K562 (cell line): ENCODE results near the gene OSBPL3. TPM values are rescaled to one million over a fixed set of nuclear protein-coding genes. Genes with fewer than 3 reads are reported as not detected.

ENCODE experiments used
- ATAC-seq: fragments of 200-7000 bp; cut with Tn5 transposase; 3 replicates; pipeline ENCODE4 v1.9.1; 2020; ENCODE audit warnings: moderate library complexity
- BruUV-seq: library from RNA; stranded (reverse); fragments of 400-500 nt; replicated peaks from 2 replicates; lab custom pipeline; 2021; lab: Mats Ljungman, UMichigan
- CTCF ChIA-PET: fragments of 300-600 bp; formaldehyde crosslinking; extraction: SDS; loops from one replicate; lab custom pipeline; 2021; ENCODE audit warnings: low intra/inter-chr PET ratio; lab: Yijun Ruan, JAX
- POLR2A ChIA-PET: fragments of 300-600, 350-650 bp; sonication (Branson Sonifier 250); formaldehyde crosslinking; extraction: SDS; loops from one replicate; lab custom pipeline; 2021; ENCODE audit warnings: antibody characterized with exemption, inconsistent platforms; lab: Yijun Ruan, JAX
- DNase-seq, 4 experiments: peaks; one replicate each; pipeline versions ENCODE4 v3.0.0 to v3.0.0-alpha.2; 2011 to 2018; ENCODE audit warnings: low spot score in 3 of 4, mixed read lengths in 3 of 4; ENCODE audit errors: extremely low read depth in 1 of 4
- FAIRE-seq: peaks from 2 replicates; lab custom pipeline; 2011; peaks lifted over from hg19 to GRCh38; lab: Jason Lieb, UNC
- H2AFZ ChIP-seq: 2 replicates; pipeline ENCODE4 v1.6.0; 2011; ENCODE audit warnings: low read depth, low read length, control low read depth, inconsistent platforms
- H3K27ac ChIP-seq: fragments of 200-600 bp; 3 replicates; pipeline ENCODE4 v1.8.0; 2011; ENCODE audit warnings: low read depth, mild to moderate bottlenecking, control low read depth, inconsistent platforms, low read length, moderate library complexity, mixed read lengths; ENCODE audit errors: extremely low read depth
- H3K27me3 ChIP-seq, 2 experiments: fragments of 300-600 bp in 1 of 2; 2 replicates in 1 of 2; 3 replicates in 1 of 2; pipeline versions ENCODE4 v1.6.0 to v1.8.0; 2011; ENCODE audit warnings: inconsistent platforms in 2 of 2, low read length in 2 of 2, mild to moderate bottlenecking in 1 of 2, mixed read lengths in 1 of 2, moderate library complexity in 1 of 2; ENCODE audit not compliant: control insufficient read depth in 2 of 2, insufficient read depth in 2 of 2
- H3K36me3 ChIP-seq: fragments of 300-600 bp; 3 replicates; pipeline ENCODE4 v1.8.0; 2011; ENCODE audit warnings: mild to moderate bottlenecking, low read length, inconsistent platforms; ENCODE audit not compliant: control insufficient read depth, insufficient read depth
- H3K4me1 ChIP-seq, 2 experiments: fragments of 200-600 bp in 1 of 2; replicated peaks in 1 of 2; 2 replicates in 1 of 2; 3 replicates in 1 of 2; pipeline versions ENCODE4 v1.5.1 to v1.8.0; 2011; ENCODE audit warnings: inconsistent platforms in 2 of 2, low read length in 2 of 2, mild to moderate bottlenecking in 1 of 2, mixed read lengths in 1 of 2, moderate library complexity in 1 of 2; ENCODE audit not compliant: control insufficient read depth in 2 of 2, insufficient read depth in 2 of 2
- H3K4me2 ChIP-seq: 2 replicates; pipeline ENCODE4 v1.6.1; 2011; ENCODE audit warnings: low read length, control low read depth, inconsistent platforms, mixed read lengths; ENCODE audit not compliant: insufficient read depth
- H3K4me3 ChIP-seq: fragments of 200-600 bp; sonication (generic), shearing (Covaris generic); 2 replicates; pipeline ENCODE4 v1.5.1; 2016; ENCODE audit warnings: control low read depth, inconsistent platforms
- H3K79me2 ChIP-seq: fragments of 200-600 bp; 3 replicates; pipeline ENCODE4 v1.8.0; 2011; ENCODE audit warnings: low read length, inconsistent platforms; ENCODE audit not compliant: control insufficient read depth, insufficient read depth
- H3K9ac ChIP-seq, 2 experiments: 2 replicates each; pipeline versions ENCODE4 v1.6.0 to v1.6.1; 2011; ENCODE audit warnings: low read depth in 2 of 2, low read length in 2 of 2, control low read depth in 1 of 2, inconsistent platforms in 1 of 2, mild to moderate bottlenecking in 1 of 2, mixed read lengths in 1 of 2; ENCODE audit not compliant: insufficient read depth in 1 of 2
- H3K9me1 ChIP-seq: one replicate; pipeline ENCODE4 v1.6.0; 2011; ENCODE audit warnings: inconsistent platforms, mild to moderate bottlenecking, low read length, moderate library complexity; ENCODE audit not compliant: control insufficient read depth, insufficient read depth
- H3K9me3 ChIP-seq: replicated peaks from 2 replicates; pipeline ENCODE4 v1.5.1; 2011; ENCODE audit warnings: low read depth, low read length, inconsistent platforms; ENCODE audit not compliant: control insufficient read depth, insufficient read depth
- H4K20me1 ChIP-seq: replicated peaks from 2 replicates; pipeline ENCODE4 v1.6.1; 2011; ENCODE audit warnings: low read length, inconsistent platforms, mixed read lengths; ENCODE audit not compliant: control insufficient read depth, insufficient read depth
- ARID2 ChIP-seq: fragments of 450-650 bp; IDR thresholded peaks from 2 replicates; pipeline ENCODE4 v1.6.1; 2017; ENCODE audit warnings: antibody characterized with exemption, mild to moderate bottlenecking
- CAMTA2 ChIP-seq: fragments of 250-450 bp; sonication (Bioruptor Pico); conservative IDR thresholded peaks from 2 replicates; pipeline ENCODE4 v1.5.1; 2022
- EP300 ChIP-seq: IDR thresholded peaks from 2 replicates; pipeline ENCODE4 v1.6.1; 2012; ENCODE audit warnings: low read length, improper control_type of control experiment
- ETV6 ChIP-seq, 3 experiments: fragments of 150-350 bp in 1 of 3; sonication (generic) in 1 of 3; formaldehyde crosslinking in 1 of 3; IDR thresholded peaks; 2 replicates each; pipeline versions ENCODE4 v1.6.1 to v1.8.0; 2014 to 2022; ENCODE audit warnings: borderline replicate concordance in 2 of 3, low read depth in 2 of 3, antibody characterized with exemption in 1 of 3, low read length in 1 of 3, mild to moderate bottlenecking in 1 of 3, missing genetic modification reagents in 1 of 3
- FOS ChIP-seq: IDR thresholded peaks from 3 replicates; pipeline ENCODE4 v1.6.1; 2011; ENCODE audit not compliant: insufficient read length; ENCODE audit errors: extremely low read depth
- HDAC3 ChIP-seq: fragments of 450-650 bp; IDR thresholded peaks from 2 replicates; pipeline ENCODE4 v1.6.1; 2018; ENCODE audit warnings: borderline replicate concordance, mild to moderate bottlenecking, moderate library complexity; ENCODE audit not compliant: partially characterized antibody
- HLTF ChIP-seq: fragments of 450-650 bp; IDR thresholded peaks from 2 replicates; pipeline ENCODE4 v1.6.1; 2016
- HMG20A ChIP-seq: fragments of 450-650 bp; formaldehyde crosslinking; conservative IDR thresholded peaks from 2 replicates; pipeline ENCODE4 v1.4.0; 2020; ENCODE audit warnings: mild to moderate bottlenecking, mixed read lengths
- ILF3 ChIP-seq: fragments of 450-650 bp; IDR thresholded peaks from 2 replicates; pipeline ENCODE4 v1.6.1; 2018; ENCODE audit warnings: antibody characterized with exemption, mild to moderate bottlenecking, moderate library complexity, borderline replicate concordance
- NCOR1 ChIP-seq: fragments of 450-650 bp; IDR thresholded peaks from 2 replicates; pipeline ENCODE4 v1.6.1; 2016; ENCODE audit warnings: mild to moderate bottlenecking, moderate library complexity
- NKRF ChIP-seq: fragments of 450-650 bp; IDR thresholded peaks from 2 replicates; pipeline ENCODE4 v1.6.1; 2016; ENCODE audit warnings: borderline replicate concordance
- SMAD3 ChIP-seq: fragments of 450-650 bp; formaldehyde crosslinking; conservative IDR thresholded peaks from 2 replicates; pipeline ENCODE4 v1.4.0; 2020; ENCODE audit warnings: mild to moderate bottlenecking
- TCFL5 ChIP-seq: fragments of 250-450 bp; sonication (Bioruptor Pico); conservative IDR thresholded peaks from 2 replicates; pipeline ENCODE4 v1.6.1; 2021; ENCODE audit warnings: mild to moderate bottlenecking, moderate library complexity, matching md5 sums
- ZKSCAN8 ChIP-seq: fragments of 200-800 bp; sonication (Bioruptor generic); IDR thresholded peaks from 2 replicates; pipeline ENCODE4 v1.6.1; 2016; ENCODE audit warnings: missing genetic modification characterization, missing compliant biosample characterization
- ZNF780A ChIP-seq: fragments of 250-450 bp; sonication (Bioruptor Pico); IDR thresholded peaks from 2 replicates; pipeline ENCODE4 v1.5.0; 2021; ENCODE audit warnings: mild to moderate bottlenecking
- WGBS: fragments of 100-300 bp; shearing (Covaris generic); methylation state at CpG from one replicate; pipeline ENCODE4 v1.1.6; 2016; ENCODE audit warnings: low coverage, mixed read lengths; ENCODE audit not compliant: insufficient coverage; ENCODE audit errors: missing lambda C conversion rate; 5-methylcytosine and 5-hydroxymethylcytosine counted together
- in situ Hi-C: fragments of 300-500 bp; cut with MboI; formaldehyde crosslinking; loops from 4 replicates; pipeline ENCODE4 v1.15.0; 2018; ENCODE audit warnings: inconsistent platforms, mixed read lengths
- intact Hi-C: fragments of 100-400 bp; cut with micrococcal nuclease; formaldehyde crosslinking; loops from 2 replicates; pipeline ENCODE4 v1.14.2; 2022
- polyA plus RNA-seq, 8 experiments: library from polyadenylated mRNA; depleted of rRNA in 4 of 8; stranded (reverse) in 5 of 8; unstranded in 3 of 8; fragments of >200 nt; fragmentation: Nextera tagmentation in 2 of 8; fragmentation: Illumina TruSeq in 1 of 8; extraction: Ambion mirVana in 2 of 8; extraction: Trizol in 1 of 8; gene quantifications; 2 replicates each; pipeline versions ENCODE4 v1.2.1 to v1.2.3, GENCODE V29; 2011 to 2014; ENCODE audit warnings: inconsistent platforms in 1 of 8, missing spikeins in 1 of 8
- total RNA-seq, 7 experiments: library from RNA; depleted of rRNA in 6 of 7; stranded (reverse); fragments of >200 nt in 6 of 7; fragmentation: Illumina TruSeq in 2 of 7; extraction: Trizol in 2 of 7; gene quantifications; 2 replicates each; pipeline versions ENCODE4 v1.2.1 to v1.2.3, GENCODE V29; 2011 to 2021; ENCODE audit warnings: low replicate concordance in 1 of 7
- TF ChIP-seq, protein P1 (sequence below): fragments of 250-450 bp; sonication (Bioruptor Pico); IDR thresholded peaks from 2 replicates; pipeline ENCODE4 v1.9.0; 2021; ENCODE audit warnings: mild to moderate bottlenecking, inconsistent platforms

Gene OSBPL3
- total and polyA plus RNA-seq, 9 of the 15 experiments (the other 6 are each of a cell fraction or from before 2014, with no cell fraction given) = 4.8 to 37.2 (median 26.5) TPM

DNA sequence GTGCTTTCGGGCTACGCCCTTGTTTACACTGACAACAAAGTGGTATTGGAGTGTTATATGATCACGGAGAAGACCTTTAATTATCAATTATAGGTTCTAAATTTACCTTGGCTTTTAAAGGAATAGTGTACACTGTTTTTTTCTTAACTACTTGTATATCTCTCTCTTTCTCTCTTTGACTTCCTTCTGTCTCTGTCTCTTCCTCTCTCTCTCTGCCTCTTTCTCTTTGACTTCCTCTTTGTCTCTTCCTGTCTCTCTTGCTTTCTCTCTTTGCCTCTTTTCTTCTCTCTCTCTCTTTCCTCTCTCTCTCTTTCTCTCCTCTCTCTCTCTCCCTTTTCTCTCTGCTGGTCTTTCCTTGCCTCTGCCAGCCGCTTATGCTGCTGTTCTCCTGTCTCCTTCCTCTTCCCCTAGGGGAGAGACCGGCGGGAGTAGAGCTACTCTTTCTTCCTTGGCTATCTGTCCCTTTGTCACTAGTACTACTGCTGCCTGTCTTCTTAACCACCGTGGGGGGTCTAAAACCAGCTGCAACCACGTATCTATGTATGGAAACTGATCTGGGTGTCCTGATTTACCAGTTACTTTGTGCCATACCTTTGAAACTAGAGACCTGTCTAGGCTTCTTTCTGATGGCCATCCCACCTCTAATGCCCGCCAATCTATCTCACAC lies 185.9 kb downstream of the OSBPL3 start:
- 29% methylated on average over 6 of the region's 9 CpGs for WGBS
- intact Hi-C loops = loop anchor here (10.0 kb wide), 1 partner anchor 69 kb away; no protein-coding TSS in a partner anchor
- H3K9ac ChIP-seq = peak overlapping the region in 1 of 2 experiments; percentile 46; a peak in 2 of 4 replicates
- CTCF ChIA-PET = no interaction called here
- no peaks in the 10 kb centered on the region for H3K27me3 ChIP-seq
- FAIRE-seq = no peak
- H3K4me1 ChIP-seq = peaks cover 7 to 20% of the 10 kb centered on the region in 2 experiments; a peak in 4 of 5 replicates
- peaks cover 28% of the 10 kb centered on the region; the same call in 1 of the 3 replicates for H3K79me2 ChIP-seq
- H3K9me1 ChIP-seq = no peaks in the 10 kb centered on the region
- in situ Hi-C loops = no loop called here
- POLR2A ChIA-PET = interaction anchor here (1.0 kb wide), 1 partner anchor 317 kb away, joined by 3 read pairs; no protein-coding TSS in a partner anchor
- no peaks in the 10 kb centered on the region for H4K20me1 ChIP-seq
- peak; percentile 80 for ATAC-seq
- peak overlapping the region; percentile 22; the same call in 2 of the 3 replicates for H3K27ac ChIP-seq
- H3K4me3 ChIP-seq = peak overlapping the region; percentile 35
- DNase-seq = peak in 1 of 4 experiments; percentile 25
- peaks cover 4% of the 10 kb centered on the region for H3K9me3 ChIP-seq
- H3K36me3 ChIP-seq = peaks cover 10% of the 10 kb centered on the region; the same call in 2 of the 3 replicates
- peak overlapping the region; percentile 70 for H3K4me2 ChIP-seq
- peak overlapping the region; percentile 60 for H2AFZ ChIP-seq
- BruUV-seq = TSS peak; percentile 29
- TF ChIP-seq ILF3 (no peak), NCOR1 (peak; percentile 41; the same call in 1 of the 2 replicates), TCFL5 (no peak), ZKSCAN8 (CRISPR knock-in tag) (no peak), ETV6 (IDR thresholded peaks at IDR 0.05; ENCODE audit: borderline replicate concordance in 1 of 2, low read depth in 2 of 2, low read length in 1 of 2) (0 out of 4 replicates have a peak, but pooled peaks of 1 of the 2 experiments have one; percentile 37), ETV6 (CRISPR knock-in tag; IDR thresholded peaks at IDR 0.05; ENCODE audit: borderline replicate concordance) (no peak), ARID2 (peak; percentile 40; the same call in 1 of the 2 replicates), ZNF780A (no peak), HLTF (peak; percentile 90), EP300 (no peak), FOS (no peak), HMG20A (no peak), CAMTA2 (CRISPR knock-in tag) (no peak), HDAC3 (no peak), SMAD3 (no peak), NKRF (peak; percentile 62; the same call in 1 of the 2 replicates)
- TF ChIP-seq, protein P1, sequence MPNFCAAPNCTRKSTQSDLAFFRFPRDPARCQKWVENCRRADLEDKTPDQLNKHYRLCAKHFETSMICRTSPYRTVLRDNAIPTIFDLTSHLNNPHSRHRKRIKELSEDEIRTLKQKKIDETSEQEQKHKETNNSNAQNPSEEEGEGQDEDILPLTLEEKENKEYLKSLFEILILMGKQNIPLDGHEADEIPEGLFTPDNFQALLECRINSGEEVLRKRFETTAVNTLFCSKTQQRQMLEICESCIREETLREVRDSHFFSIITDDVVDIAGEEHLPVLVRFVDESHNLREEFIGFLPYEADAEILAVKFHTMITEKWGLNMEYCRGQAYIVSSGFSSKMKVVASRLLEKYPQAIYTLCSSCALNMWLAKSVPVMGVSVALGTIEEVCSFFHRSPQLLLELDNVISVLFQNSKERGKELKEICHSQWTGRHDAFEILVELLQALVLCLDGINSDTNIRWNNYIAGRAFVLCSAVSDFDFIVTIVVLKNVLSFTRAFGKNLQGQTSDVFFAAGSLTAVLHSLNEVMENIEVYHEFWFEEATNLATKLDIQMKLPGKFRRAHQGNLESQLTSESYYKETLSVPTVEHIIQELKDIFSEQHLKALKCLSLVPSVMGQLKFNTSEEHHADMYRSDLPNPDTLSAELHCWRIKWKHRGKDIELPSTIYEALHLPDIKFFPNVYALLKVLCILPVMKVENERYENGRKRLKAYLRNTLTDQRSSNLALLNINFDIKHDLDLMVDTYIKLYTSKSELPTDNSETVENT = no peak
